ENCODE data around the gene SNX33.
"Not testable (repeated sequence)": the region's sequence is repeated elsewhere in the genome, so short reads cannot be mapped to it uniquely, and the experiment has no call there.

The SNX33 gene

DNA sequence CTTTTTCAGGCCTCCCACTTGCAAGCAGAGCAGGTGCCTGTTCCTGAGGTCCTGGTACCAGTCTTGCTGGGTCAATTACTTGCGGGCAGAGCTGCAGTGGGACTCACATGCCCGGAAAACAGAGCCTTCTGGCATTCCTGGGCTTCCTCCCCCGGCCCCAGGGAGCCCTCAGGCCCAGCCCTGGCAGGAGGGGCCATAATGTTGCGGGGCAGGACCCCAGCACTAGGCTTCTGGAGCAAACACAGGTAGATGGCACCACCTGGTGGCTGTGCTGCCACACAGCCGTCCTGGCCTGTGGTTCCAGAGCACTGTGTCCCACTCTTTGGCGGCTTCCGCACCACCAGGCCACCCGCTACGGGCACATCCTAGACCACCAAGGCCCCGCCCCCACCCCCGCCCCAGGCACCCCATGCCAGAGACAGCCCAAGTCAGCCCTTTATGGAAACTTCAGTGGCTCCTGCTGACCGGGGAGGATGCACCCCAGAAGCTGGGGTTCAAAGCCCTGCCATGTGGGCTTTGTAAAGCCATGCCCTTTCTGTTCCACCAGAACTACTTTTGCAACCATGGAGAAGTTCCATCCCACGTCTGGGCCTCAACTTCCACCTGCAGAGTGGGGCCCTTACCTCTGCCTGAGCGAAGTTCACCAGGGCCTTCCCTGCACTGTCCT is 36.1 kb downstream of the SNX33 start:
- peak; percentile 76 for DNase-seq (ENCODE audit: low read depth)

DNA sequence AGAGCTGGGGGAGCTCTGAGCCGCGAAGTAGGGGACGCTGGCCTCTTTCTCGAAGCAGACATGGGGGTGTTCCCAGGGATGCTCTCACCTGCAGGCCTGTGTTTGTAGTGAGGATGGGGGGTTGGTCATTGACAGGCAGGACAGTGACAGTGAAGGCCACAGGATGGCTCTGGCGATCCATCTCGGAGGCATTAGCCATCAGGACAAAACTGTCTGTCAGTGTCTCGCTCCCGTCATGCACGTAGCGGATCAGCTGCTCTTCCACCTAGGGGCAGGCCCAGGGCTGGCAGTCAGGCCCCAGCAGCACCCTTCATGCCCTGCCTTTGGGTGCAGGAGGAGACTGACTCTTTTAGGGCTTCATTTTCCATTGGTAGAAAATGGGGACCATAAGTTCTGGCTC is 36.9 kb downstream of the SNX33 start:
- DNase-seq (ENCODE audit: low read depth), result no peak

DNA sequence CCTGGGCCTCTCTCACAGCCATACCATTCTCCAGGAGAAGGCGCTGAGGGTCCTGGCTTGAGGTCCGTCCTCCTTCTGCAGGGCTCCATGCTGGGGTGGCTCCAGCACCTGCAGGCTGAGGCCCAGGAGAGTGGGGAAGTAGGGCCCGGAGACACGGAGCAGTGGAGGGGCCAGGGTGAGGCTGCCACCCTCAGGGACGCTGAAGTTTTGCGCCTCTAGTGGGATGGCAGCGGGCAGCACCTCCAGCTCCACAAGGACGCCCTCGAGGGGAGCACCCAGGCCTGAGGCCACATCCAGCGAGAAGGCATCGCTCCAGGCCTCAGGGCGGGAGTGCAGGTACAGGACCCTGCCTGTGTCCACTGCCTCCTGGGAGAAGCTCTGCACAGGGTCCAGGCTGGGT is 37.5 kb downstream of the SNX33 start:
- DNase-seq (ENCODE audit: low read depth), result no peak

- DNase-seq (ENCODE audit: low read depth), result peak; percentile 63
These were observed 38.5 kb downstream of the SNX33 start for GRCh38 chr15:75686212-75686642.

- DNase-seq (ENCODE audit: low read depth), result no peak
These were observed 40.0 kb downstream of the SNX33 start for GRCh38 chr15:75687486-75688277.

GRCh38 chr15:75688278-75688557 is 40.5 kb downstream of the SNX33 start:
- no peak for DNase-seq (ENCODE audit: low read depth)

GRCh38 chr15:75688831-75689230 is 41.1 kb downstream of the SNX33 start:
- DNase-seq (ENCODE audit: low read depth), result no peak

- not testable (repeated sequence) for DNase-seq (ENCODE audit: low read depth)
These were observed 41.7 kb downstream of the SNX33 start for GRCh38 chr15:75689429-75689828.

DNA sequence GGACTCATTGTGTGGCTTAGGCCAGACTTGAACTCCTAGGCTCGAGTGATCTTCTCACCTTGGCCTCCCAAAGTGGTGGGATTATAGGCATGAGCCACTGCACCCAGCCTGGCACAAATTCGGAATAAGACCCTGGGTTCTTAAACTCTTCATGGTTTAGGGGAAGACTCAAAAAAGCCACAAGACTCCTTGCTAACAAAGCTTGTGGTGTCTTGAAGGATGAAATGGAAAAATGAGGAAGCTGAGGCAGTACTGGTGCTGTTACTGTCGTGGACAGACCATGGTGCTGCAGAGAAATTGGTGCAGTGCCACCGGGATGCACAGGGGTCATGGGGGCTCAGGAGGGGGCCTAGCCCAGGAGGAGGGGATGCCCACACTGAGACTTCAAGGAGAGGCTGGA is 44.6 kb downstream of the SNX33 start:
- not testable (repeated sequence) for DNase-seq (ENCODE audit: low read depth)

DNA sequence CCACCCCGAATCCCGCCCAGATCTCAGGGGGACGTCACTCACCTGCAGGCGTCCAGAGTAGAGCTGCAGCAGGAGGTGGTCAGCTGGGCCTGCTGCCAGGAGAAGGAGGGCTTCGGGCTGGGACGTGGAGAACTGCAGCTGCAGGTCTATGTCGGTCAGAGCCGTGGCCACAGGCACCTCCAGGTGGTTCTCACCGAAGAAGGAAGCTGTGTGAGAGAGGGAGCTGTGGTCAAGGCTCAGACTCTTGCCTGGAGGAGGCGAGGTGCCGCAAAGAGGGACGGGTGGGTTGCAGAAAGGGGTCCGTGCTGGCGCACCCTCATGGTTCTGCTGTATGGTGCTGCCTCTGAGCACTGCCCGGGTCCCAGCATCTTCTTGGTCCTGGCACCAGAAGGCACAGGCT is 45.3 kb downstream of the SNX33 start:
- DNase-seq (ENCODE audit: low read depth), result not testable (repeated sequence)

- DNase-seq (ENCODE audit: low read depth), result no peak
These were observed 46.0 kb downstream of the SNX33 start for GRCh38 chr15:75693501-75694240.

- peak; percentile 71 for DNase-seq (ENCODE audit: low read depth)
These were observed 46.8 kb downstream of the SNX33 start for GRCh38 chr15:75694241-75695182.

DNA sequence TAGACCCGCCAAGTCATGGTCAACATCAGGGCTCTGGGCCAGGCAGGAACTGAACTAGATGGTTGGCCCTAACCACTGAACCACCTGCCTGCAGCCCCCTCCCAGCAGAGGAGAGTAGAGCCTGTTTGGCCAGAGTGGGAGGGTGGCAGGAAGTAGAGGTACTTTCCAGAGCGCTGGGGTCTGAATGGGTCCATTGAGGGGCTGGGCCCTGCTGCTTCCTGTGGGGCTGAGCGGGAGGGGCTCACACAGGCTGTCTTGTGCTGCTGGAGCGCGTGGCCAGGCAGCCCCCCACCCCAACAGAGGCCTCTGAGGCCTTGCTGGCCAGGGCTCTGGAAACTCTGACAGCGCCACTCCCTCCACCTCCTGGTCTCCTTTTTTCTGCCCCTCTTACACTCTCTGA is 47.5 kb downstream of the SNX33 start:
- peak; percentile 39 for DNase-seq (ENCODE audit: low read depth)

DNA sequence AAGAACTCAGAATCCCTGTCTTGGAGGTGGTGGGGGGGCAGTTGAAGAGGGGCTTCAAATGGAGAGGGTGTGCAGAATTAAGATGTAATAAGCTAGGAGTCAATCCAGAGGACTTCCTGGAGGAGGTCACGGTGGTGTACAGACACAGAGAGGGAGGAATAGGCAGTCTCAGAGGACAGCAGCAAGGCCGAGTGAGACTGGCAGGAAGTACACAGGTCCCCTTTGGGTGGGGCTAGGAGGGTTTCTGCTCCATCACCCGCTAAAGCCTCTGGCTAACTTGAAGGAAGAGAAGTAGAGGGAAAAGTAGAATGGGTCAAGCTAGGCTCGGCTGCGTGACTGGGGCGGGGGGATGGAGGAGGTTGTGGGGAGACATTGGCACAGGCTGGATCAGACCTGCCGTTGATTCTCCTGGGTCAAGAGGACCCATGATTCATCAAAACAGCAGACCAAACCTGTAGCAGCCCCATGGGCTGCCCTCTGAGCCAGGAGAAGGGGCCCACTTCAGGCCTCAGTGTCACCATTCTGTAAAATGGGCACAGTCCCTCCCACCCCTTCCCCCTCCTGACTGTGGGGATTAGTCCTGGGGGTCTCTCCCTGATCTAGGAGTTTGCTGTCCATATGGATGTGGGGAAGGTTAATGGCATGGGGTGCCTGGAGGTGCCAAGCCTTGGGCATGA is 48.1 kb downstream of the SNX33 start:
- no peak for DNase-seq (ENCODE audit: low read depth)

DNA sequence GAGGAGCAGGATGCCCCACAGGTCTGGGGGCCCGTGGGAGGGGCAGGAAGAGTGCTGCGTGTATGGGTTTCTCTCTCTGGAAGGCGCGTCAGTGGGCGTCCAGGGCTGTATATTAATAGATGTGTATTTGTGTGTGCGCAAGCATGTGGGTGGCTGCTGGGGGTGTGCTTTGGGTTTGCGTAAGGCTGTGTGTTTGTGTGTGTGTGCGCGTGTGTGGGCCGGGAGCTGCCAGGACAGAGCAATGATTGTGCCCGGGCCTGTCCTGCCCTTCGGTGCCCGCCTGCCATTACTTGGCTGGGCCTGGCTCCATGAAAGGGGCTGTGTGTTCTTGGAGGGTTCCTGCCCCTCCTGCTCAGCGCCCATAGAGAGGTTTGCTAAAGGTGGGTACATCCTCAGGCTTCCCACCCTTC is 48.6 kb downstream of the SNX33 start:
- DNase-seq (ENCODE audit: low read depth), result no peak

GRCh38 chr15:75696854-75697259 is 49.1 kb downstream of the SNX33 start:
- DNase-seq (ENCODE audit: low read depth), result no peak

- DNase-seq (ENCODE audit: low read depth), result no peak
These were observed 49.8 kb downstream of the SNX33 start for GRCh38 chr15:75697523-75697922.

DNA sequence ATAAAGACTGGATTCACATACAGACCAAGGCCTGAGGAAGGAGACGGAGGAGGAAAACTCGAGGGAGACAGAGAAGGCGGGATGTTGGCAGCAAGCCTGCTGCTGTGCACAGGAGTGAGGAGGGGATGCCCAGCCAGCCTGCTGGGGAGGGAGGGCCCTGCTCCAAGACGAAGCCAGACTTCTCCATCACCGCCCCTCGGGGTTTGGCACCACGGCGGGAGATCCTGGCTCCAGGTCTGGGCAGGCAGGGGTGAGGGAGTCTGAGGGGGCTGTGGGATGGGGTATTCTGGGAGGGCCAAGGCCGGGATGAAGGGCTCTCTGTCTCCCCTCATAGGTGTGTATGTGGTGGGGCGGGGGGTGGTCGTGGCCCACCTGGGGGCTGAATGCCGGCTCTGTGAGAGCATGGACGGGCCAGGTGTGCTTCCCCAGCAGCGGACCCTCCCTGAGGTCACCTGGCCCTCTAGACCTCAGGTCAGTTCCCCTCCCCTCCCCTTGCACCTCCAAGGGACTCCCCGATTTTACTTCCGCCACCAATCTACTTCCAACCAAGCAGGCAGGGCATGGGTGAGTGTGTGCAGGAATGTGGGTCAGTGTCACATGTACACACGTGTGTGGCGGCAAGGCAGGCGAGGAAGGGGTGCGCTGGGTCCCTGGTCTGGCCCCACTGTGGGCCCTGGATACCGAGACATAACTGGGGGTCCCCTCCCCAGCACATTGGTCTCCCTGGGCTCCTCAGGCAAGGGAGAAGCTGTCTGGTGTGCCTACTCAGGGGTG is 50.4 kb downstream of the SNX33 start:
- DNase-seq (ENCODE audit: low read depth), result not testable (repeated sequence)

DNA sequence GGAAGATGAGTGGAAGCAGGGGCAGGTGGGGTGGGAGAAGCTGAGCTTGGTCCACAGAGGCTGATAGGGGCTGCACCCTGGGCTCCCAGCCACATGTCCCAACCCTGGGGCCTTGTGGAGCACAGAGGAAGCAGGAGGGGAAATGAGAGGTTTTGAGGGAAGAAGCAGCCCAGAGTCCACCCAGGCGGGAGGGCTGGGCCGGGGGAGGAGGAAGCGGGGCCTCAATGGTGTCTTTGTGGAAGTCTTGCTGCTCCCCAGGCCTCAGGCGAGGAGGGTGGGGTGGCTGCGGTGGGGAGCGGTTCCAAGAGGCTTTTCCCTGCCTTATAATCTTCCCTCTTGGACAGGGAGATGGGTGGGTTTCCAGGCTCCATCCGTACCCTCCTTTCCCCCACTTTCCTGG is 51.8 kb downstream of the SNX33 start:
- not testable (repeated sequence) for DNase-seq (ENCODE audit: low read depth)

Measured in CMK (cell line).